ENCODE results near the gene MX2.
"Not testable (repeated sequence)": the region's sequence is repeated elsewhere in the genome, so short reads cannot be mapped to it uniquely, and the experiment has no call there.

MX2 gene, protein sequence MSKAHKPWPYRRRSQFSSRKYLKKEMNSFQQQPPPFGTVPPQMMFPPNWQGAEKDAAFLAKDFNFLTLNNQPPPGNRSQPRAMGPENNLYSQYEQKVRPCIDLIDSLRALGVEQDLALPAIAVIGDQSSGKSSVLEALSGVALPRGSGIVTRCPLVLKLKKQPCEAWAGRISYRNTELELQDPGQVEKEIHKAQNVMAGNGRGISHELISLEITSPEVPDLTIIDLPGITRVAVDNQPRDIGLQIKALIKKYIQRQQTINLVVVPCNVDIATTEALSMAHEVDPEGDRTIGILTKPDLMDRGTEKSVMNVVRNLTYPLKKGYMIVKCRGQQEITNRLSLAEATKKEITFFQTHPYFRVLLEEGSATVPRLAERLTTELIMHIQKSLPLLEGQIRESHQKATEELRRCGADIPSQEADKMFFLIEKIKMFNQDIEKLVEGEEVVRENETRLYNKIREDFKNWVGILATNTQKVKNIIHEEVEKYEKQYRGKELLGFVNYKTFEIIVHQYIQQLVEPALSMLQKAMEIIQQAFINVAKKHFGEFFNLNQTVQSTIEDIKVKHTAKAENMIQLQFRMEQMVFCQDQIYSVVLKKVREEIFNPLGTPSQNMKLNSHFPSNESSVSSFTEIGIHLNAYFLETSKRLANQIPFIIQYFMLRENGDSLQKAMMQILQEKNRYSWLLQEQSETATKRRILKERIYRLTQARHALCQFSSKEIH

DNA sequence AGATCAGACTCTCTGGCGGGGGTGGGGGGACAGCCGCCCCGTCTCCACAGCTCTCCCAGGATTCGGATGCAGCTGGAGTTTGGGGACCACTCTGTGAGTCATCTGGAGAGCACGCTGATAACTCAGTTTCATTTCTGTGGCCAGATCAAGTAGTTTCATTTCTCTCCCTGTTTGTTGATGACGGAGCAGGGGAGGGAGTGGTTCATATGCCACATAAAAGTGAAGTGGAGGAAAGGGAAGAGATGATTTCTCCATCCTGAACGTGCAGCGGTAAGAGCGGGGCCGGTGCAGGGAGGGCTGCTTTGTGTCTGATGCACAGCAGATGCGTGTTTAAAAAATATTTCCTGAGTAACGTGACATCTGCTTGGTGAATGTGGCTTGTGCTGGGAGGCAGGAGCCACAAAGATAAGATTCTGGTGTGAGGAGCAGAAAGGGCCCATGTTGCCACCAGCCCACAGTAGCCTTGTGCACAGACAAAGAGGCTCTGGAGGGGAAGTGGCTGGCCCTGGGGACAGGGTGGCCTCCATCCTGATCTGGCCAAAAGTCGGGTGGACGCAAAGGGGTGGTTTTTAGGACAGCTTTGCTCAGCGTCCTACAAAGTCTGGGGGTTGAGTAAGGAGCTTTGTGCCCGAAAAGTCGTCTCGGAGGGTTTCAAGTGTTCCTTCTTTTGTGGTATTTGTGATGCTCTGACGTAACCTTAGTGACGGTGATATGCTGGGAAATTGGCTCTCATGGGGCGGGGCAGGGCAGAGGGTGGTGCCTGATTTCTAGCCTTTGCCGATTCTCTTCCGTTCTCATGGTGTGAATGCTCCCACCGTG, at the start of gene MX2:
Gene MX2 (plus strand): TSS at position 242 of the 819 bp plus-strand sequence. CDS start 14,880 bp downstream, outside the sequence.
- peak in 2 of 3 experiments; percentile 18 to 48 for DNase-seq

DNA sequence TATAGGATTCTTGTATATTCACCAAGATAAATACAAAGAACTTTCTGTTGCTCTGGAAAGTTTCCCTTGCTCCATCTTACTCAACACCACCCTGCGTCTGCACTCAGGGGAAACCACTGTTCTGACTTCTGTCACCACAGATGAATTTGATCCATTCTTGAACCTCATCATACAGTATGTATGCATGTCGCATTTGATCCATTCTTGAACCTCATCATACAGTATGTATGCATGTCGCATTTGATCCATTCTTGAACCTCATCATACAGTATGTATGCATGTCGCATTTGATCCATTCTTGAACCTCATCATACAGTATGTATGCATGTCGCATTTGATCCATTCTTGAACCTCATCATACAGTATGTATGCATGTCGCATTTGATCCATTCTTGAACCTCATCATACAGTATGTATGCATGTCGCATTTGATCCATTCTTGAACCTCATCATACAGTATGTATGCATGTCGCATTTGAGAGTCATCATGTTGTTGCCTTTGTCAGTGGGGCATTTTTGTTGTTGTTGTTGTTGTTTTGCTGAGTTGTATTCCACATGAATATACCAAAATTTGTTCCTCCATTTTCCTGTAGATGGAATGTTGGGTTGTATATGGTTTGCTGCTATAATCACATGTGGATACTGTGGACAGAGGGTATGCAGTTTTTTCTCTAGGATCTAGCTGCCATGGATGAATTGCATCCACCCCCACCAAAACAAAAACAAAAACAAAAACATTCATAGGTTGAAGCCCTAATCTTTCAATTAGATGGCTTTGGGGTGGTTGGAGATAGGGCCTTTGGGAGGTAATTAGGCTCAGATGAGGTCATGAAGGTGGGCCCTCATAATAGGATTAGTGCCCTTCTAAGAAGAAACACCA, 48.3 kb upstream of the MX2 start:
- not testable (repeated sequence) for DNase-seq

DNA sequence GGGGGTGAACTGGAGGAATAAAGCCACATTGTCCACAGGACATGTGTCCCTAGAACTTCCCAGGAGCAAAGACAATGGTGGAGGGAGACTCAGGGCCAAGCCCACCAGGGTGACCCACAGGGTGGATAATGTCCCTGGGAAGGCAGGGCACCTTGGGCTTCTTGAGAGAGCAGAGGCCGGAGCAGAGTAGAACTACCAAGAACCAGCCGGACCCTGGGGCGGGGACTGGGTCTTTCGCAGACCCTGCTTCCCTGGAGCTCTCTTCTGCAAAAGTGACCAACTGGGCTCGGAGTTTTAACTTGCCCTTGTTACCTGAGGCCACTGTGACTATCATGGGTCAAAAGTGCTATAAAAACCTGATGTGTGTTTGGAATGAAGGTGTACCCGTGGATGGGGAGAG, 46.1 kb upstream of the MX2 start:
- DNase-seq, result no peak

DNA sequence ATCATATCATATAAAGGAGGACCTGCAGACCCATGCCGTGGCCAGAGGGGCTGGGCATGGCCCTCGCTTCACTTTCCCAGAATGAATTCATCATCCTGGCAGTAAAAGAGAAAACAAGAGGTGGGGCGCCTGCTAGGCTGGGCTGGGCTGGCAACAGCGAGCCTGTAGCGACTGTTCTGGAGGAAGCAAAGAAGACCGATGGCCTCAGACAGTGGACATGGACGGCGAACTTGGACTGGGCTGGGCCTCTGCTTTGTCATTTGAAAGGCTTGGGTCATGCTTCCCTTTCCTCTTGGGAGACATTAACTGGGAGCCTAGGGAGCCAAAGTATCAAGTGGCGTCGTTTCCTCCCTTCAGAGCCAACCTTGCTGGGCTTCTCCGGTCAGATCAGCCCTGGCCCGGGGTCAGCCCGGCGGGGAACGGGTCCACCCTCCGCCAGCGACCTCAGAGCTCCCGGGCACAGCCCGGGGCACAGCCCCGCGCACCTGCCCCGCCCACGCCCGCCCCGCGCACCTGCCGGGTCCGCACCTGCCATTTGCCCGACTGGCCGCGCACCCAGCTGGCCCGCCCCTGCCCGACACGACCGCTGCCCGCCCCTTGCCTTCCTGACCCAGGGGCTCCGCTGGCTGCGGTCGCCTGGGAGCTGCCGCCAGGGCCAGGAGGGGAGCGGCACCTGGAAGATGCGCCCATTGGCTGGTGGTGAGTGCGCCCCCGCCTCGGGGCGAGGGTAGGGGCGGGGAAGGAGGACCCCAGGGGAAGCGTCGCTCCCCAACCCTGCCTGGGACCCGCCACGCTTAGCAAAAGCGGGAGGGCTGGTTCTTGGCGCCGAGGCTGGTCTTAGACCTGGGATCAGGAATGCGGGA, 45.4 kb upstream of the MX2 start, which contains the start of gene FAM3B:
Gene FAM3B (plus strand): TSS at position 602 of the 863 bp plus-strand sequence. CDS start 79 bp downstream, at position 681.
- peak; percentile 64 to 90 (median 87) for DNase-seq

DNA sequence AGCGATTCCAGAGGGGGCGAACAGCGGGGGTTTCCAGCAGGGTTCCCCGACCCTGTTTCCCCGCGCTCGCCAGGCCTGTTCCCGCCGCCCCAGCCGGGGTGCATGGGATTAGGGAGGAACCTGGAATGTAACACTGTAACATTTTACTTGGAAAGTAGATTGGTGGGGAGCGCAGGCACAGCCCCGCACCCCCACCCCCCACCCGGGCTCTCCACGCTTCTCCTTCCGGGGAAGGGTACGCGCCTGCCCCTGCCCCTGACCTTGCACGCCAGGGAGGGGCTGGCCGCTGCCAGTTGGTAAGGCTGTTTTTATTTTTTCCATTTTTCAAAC, 44.8 kb upstream of the MX2 start:
- no peak for DNase-seq

DNA sequence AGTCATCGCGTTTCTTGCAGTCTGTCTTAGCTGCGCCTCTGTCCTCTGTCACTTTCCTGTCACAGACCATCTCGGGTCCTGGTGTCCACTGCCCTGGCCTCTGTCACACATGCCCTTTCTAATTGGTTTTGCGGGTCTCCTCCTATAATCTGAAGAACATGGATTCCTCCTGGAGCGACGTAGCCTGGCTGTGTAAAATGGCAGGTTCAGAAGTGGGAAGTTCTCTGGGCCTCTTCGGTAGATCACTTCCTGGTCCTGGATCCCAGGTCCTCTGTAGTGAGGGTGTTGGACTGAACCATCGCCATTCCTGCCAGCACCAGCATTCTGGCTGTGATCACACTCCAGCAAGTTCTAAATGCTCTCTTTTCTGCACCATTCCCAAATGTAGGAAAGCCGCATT, 44.4 kb upstream of the MX2 start:
- peak in 2 of 3 experiments; percentile 28 to 54 for DNase-seq

DNA sequence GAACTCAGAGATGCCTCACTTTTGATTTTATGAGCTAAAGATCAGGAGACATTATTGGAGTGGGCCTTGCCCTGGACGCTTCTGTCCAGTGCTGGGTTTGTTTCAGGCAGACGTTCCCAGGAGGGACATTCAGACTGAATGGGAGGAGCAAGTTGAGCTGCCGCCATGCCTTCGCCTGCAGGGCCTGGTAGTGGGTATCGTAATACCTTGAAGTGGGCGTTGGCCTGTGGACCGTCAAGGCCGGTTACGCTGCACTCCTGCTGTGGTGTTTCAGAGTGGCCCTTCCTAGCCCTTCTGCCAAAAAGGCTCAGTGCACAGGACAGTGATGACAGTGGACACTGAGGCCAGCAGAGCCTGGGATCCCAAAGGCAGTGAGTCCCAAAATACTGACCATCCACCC, 43.6 kb upstream of the MX2 start:
- peak in 1 of 3 experiments; percentile 72 for DNase-seq

DNA sequence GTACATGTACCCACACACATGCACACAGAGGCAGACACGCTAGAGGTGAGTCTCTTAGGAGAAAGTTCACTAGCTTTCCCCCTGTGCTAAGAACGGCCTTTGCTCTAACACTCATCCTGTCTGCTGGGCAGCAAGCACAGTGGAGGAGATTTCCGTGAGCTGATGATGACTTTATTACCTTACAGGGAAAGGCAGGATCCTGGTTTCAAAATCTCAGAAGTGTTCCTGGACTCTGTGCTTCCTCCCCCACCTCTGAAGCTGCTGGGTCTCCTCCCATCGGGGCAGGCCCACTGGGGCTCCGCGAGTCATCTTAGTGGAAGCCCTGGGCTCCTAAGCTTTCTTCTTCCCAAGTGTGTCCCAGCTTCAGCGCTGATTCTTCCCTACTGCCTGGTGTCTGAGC, 42.6 kb upstream of the MX2 start:
- DNase-seq, result no peak

DNA sequence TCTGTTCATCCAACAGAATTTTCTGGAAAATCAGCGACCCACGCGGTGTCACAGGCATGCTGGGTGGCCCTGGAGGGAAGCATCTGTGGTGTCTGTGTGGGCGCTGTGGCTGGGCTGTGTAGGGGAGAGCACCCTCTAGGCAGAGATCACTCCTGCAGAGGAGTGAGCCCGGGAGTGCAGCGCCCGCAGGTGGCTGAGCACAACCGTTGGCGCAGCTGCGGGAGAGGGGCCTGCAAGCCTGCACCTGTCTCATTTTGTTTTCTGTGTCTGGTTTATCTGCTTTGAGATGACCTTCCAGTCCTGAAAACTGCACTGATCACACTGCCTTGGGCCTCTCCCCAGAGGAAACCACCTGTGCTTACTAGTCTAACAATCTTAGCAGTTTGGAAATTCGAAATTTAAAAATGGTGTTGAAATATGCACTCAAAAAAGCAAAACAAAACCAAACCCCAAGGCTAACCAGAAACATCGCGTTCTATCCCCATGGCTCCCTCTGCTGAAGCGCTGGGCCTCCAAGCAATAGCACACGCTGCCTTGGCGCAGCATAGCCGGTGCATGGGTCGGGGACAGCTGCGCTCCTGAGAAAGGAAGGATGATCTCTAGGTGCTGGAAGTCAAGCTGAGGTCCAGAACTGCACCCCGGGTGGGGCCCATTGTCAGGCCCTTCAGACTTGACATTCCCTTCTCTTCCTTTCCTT, 40.5 kb upstream of the MX2 start:
- peak; percentile 27 to 61 (median 52) for DNase-seq

DNA sequence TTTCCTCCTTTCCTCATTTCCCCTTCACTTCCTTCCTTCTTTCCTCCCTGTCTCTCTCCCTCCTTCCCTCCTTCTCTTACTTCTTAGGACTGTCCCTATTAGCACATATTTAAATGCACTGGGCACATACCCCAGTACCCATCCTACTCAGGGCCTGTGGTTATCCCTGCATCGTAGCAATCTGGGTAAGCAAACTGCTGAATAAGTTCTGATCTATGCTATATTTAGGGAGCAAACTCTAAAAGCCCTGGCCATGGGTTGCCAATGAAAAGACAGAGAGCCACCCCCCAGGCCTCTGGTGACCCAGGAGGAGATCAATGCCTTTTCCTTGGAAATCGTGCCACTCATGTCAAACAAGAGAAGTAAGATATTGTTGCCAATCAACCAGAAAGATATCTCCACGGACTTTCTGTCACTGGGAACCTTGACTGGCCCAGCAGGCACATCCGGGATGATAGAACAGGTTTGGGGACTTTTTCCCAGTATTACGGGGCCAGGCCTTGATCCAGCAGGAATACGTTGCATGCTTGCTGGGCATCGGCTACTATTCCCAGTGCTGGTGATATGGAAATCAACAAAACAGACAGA, 39.8 kb upstream of the MX2 start:
- peak in 1 of 3 experiments; percentile 33 for DNase-seq

DNA sequence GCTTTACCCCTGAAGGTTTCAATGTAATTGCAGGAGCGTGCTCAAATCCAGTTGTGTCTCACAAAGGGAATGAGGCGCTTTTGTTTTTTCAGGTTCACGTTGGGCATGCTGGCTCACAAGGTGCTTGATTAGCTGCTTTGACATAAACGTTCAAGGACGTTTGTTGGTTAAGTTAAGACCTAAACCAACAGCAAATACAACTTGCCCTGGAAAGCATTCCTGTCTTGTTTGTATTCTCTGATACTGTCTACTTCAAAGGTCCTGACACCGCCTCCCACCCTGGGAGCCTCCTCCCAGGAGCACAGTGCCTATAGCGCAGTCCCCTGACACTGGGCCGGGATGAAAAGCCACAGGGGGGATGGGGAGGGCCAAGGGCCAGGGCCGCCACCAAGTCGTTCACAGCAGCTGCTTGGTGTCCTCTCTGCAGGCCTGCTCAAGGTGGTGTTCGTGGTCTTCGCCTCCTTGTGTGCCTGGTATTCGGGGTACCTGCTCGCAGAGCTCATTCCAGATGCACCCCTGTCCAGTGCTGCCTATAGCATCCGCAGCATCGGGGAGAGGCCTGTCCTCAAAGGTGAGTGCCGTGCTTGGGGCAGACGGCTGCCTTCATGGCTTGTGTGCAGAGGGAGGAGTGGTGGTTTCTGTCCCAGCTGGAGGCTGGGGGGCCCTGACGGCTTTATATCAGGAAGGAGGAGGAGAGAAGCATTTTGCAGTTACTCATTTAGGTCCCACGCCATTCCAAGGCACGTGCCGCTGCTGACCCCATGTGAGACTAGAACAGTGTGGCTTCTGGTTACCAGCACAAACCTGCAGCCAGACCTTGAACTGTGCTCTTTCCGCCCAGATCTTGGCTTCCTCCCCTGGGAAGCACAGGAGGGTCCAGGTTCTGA, 39.1 kb upstream of the MX2 start:
- DNase-seq, result peak in 1 of 3 experiments; percentile 33

DNA sequence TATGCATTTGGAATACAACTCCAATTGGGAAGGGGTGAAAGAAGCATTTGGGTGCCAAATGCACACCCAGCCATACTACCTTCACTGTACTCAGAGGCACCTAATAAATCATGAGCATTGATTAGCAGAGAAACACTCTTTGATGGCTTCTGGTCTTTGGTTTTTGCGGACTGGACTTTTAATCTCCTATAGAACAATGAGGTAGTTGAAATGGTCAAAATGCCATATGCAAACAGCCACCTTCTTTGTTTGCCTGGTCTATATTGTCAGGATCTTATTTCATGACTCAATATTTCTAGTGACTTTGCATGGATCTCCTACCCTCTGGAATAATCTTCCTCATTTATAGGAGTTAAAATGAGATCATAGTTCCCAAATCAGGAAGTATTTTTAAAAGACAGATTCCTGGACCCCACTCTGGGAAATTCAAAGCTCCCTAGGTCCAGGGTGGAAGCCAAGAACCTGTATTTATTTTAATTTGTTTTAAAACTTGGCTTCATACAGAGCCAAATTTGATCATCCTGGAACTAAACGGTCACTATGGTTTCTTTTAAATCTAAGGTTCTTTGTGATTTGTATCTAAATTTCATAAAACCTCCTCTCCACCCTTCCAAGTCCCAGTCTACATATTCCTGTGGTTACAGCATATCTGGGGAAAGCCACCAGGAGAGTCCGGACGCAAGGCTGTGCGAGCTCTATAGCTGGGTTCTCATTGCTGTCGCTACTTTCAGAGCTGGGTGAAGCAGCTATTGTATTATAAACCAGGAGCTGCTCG, 36.5 kb upstream of the MX2 start:
- DNase-seq, result no peak

DNA sequence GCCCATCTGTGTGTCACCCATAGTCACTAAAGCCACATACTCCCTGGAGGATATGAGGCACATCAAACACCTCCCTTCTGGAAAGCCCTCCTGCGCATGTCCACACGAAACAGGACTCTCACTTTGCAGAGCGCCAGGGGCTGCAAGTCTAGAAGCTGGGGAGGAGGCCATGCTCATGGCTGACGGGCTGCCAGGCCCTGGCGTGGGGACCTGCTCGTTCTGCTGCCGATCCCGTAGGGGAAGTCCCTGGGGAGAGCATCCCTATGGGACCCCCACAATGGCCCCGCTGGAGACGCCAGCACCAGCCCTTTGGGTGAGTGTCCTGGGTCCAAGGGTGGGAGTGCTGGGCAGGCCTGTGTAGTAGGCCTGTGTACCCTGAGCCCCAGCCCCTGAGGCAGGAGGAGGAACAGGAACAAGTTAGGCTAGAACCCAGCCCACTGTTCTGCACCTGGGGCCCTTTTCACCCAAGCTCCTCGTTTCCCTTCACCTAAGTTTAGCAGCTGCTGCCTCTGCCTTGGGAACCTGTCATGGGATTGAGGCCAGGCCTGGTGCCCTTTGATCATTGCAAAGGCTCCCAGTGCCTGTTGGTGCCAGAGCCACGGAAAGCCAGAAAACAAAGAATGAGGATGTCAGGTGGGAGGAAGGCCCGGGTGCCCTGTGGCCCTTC, 35.3 kb upstream of the MX2 start:
- DNase-seq, result no peak

DNA sequence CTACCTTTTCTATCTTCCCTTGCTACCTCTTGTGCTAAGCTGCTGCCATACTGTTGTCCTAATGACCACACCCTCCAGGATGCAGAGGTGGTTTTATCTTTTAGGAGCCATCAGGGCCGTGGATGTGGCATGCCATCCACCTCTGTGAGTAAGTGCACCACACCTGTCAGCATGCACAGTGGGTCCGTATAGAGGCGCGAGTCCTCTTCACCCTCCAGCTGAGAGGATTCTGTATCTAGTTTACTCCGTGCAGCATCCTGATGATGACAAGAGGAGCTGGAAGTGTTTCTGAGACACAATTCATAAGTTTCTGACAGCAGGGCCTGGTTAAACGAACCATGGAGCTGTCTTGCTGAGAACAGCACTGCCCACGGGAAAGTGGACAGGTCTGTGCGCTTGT, 34.1 kb upstream of the MX2 start:
- no peak for DNase-seq

DNA sequence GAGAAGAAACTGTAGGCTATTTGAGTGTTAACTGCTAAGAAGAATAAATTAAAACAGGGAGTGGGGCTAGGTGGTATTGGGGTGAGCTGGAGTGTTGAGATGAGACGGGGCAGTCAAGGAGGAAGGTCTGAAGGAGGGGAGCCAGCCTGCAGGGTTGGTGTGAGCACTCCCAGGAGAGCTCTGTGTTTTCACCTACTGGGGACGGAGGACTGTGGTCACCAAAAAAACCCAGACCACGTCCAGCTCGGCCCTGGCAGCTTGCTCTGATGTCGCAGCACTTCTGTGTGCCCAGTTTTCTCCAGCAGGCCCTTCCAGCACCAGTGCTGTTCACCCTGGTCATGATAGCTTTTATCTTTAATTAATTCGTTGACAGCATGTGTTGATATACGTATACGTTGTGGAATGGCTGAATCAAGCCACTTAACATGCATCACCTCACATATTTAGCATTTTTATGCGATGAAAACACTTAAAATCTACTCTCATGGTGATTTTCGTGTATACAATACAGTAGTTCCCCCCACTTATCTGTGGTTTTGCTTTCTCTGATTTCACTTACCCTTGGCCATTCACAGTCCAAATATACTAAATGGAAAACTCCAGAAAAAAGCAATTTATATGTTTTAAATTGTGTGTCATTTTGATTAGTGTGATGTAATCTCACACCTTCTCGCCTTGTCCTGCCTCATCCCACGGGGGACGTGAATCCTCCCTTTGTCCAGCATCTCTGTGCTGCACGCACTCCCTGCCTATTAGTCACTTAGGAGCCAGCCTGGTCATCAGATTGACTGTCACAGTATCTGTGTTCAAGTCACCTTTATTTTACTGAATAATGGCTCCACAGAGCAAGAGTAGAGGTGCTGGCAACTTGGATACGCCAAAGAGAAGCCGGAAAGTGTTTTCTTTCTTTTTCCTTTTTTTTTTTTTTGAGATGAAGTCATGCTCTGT, 32.9 kb upstream of the MX2 start:
- DNase-seq, result peak in 1 of 3 experiments; percentile 11

DNA sequence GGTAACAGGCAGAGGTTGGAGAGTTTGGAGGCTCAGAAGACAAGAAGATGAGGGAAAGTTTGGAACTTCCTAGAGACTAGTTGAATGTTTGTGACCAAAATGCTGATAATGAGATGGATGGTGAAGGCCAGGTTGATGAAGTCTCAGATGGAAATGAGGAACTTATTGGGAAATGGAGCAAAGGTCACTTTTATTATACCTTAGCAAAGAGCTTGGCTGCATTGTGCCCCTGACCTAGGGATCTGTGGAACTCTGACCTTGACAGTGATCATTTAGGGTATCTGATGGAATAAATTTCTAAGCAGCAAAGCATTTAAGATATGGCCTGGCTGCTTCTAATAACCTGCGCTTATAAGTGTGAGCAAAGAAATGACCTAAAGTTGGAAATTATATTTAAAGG, 28.1 kb upstream of the MX2 start:
- DNase-seq, result no peak

DNA sequence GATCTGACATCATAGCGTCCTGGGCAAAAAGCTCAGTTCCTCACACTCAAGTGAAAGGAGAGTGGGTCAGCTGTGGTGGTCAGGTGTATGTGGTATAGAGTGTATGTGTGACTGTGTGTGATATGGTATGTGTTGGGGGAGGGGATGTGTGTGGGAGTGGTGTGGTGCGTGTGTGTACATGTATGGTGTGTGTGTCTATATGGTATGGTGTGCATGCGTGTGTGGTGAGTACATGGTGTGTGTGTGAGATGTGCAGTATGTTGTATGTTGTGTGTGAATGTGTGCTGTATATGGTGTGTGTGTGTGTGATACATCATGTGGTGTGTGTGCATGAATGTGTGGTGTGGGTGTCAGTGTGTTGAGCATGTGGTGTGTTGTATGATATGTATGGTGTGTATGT, 24.3 kb upstream of the MX2 start:
- DNase-seq, result no peak
